Iris pigment epithelial cell (primary cell): ENCODE data around the gene G6PC2.
"Not testable (repeated sequence)": the region's sequence is repeated elsewhere in the genome, so short reads cannot be mapped to it uniquely, and the experiment has no call there.

Source experiments
- DNase-seq: peaks from one replicate; pipeline ENCODE4 v3.0.0-alpha.2; 2011; ENCODE audit warnings: low read depth

G6PC2 gene

GRCh38 chr2:168907940-168908662 lies 7.0 kb downstream of the G6PC2 start:
- no peak for DNase-seq

DNA sequence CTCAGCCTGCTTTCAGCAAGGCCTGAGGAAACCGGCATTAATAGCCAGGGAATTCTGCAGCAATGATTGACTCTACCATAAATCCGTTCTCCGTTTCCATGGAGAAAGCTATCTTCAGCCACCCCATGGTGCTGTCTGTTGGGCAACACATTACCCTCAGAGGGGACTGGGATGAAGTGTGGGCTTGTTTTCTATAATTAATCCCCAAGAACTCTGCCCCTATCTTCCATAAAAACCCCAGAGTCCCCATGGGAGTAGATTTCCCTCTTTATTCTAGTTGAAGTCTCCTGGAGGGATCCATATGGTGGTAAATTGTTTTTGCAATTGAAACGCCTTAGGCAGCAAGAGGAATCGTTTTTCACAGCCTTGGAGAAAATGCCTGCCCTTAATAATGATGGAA lies 9.2 kb downstream of the G6PC2 start:
- DNase-seq = no peak

DNA sequence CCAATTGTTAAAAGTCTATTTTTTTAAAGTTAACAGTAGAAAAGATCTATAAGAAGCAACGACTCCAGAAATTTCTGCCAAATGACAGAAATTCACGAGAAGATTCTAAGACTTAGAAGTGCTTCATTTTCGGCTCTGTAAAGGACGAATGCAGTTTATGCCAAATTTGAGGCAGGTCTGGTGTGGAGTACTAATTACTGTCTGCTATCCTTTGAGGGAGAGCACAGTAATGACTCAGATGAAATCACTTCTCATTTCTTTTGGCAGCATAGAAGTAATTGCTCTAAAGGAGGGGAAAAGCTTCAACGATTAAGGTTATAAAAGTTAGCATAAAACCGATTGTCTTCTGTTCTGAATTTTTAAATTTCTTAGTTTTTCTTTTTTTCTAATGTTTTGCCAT lies 11.4 kb downstream of the G6PC2 start:
- no peak for DNase-seq

- peak; percentile 16 for DNase-seq
Measured at GRCh38 chr2:168912901-168913369, 11.8 kb downstream of the G6PC2 start.

DNA sequence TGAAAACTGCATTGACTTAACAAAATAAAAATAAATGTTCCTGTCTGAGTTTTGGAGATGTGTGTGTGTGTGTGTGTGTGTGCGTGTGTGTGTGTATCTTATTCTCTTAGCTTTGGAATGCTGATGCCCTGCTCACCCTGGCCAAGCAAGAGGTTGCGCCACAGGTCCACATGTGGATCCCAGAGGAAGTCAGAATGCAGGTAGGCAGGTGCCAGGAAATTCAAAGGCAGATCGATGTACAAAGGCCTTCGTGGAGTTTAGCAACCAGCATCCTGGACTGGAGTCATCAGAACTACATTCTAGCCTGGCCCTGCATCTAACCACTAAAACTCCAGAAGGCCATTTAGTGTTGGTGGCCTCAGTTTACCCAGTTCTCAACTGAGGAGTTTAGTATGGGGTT lies 12.4 kb downstream of the G6PC2 start:
- DNase-seq = no peak

GRCh38 chr2:168915441-168916330 lies 14.6 kb downstream of the G6PC2 start:
- DNase-seq = no peak

- DNase-seq = no peak
Measured at GRCh38 chr2:168916331-168916675, 15.2 kb downstream of the G6PC2 start.

- peak; percentile 26 for DNase-seq
Measured at GRCh38 chr2:168920504-168921157, 19.5 kb downstream of the G6PC2 start.

- no peak for DNase-seq
Measured at GRCh38 chr2:168926621-168927386, 25.7 kb downstream of the G6PC2 start.

- no peak for DNase-seq
Measured at GRCh38 chr2:168928113-168928831, 27.2 kb downstream of the G6PC2 start.

GRCh38 chr2:168929031-168929430 lies 27.9 kb downstream of the G6PC2 start:
- no peak for DNase-seq

DNA sequence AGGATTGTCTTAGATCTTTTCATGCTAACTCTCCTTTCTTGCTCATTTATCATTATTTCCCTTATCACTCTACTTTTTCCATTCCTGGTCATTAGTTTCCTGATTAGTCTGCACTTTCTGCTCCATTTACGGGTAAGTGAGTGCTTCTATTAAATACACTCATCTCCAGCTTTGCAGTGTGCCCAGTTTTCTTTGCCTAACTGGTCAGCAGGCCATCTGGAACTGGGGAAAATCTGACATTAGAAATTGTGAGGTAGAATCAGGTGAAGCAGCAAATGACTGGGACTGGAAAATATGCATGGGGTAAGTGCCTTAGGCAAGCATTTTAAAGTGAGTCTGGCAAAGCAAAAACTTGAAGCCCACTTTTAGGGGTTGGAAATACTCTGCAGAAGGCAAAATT lies 29.2 kb downstream of the G6PC2 start:
- DNase-seq = no peak

GRCh38 chr2:168932174-168932573 lies 31.1 kb downstream of the G6PC2 start:
- not testable (repeated sequence) for DNase-seq

DNA sequence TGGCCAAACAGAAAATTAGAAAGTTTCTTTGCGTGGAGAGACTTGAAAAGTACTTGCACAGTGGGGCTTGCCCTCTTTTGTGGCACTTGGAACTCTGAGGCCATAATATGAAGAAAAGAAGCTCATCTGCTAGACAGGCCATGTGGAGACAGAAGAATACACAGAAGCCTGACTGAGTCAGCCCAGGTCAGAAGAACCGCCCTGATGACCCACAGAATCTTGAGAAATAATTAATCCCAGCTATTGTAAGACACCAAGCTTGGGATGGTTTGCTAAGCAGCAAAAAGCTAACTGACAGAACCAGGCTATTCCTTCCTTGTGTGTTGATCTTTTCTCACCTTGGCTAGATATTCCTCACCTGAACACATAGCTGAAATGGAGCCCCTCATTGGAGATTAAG lies 33.7 kb downstream of the G6PC2 start:
- peak; percentile 47 for DNase-seq

GRCh38 chr2:168935810-168936581 lies 34.9 kb downstream of the G6PC2 start:
- DNase-seq = peak; percentile 89

GRCh38 chr2:168939061-168939460 lies 38.0 kb downstream of the G6PC2 start:
- DNase-seq = no peak

DNA sequence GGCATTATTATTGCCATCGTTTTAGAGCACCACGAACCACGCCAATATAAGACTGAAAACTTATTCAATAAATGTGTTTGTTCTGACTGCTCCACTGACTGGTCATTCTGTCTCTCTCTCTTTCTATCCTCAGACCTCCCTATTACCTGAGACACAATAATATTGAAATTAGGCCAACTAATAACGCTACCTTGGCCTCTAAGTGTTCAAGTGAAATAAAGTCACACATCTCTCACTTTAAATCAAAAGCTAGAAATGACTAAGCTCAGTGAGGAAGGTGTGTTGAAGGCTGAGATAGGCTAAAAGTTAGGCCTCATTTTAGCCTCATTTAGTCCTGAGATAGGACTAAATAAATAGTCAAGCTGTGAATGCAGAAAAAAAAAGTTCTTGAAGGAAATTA lies 38.8 kb downstream of the G6PC2 start:
- DNase-seq = no peak

DNA sequence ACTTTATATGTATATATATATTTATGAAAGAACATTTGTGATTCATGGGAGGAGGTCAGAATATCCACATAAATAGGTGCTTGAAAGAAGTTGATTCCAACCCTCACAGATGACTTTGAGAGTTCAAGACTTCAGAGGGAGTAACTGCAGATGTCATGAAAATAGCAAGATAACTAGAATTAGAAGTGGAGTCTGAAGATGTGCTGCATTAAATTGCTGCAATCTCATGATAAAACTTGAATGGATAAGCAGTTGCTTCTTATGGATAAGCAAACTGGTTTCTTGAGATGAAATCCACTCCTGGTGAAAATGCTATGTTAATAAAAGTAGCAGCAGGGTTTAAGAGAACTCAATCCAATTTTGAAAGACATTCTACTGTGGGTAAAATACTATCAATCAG lies 40.2 kb downstream of the G6PC2 start:
- no peak for DNase-seq

DNA sequence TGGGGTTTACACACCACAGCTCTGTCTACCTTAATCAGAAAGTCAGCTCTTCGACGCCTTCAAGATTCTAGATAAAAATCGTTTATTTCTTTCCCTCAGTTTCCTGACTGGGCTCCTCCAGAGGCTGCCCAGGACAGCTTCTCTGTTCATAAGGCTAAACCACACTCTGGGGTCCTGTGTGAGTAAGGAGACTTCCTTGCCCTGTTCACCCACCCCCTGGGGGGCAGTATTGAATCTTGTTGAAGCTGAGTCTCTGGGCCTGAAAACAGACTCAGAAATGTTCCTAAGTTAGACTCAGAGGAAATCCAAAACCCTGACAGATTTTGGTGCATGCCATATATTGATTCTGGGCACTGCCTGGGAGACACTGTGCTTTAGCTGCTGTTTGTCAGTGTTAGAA lies 43.0 kb downstream of the G6PC2 start:
- no peak for DNase-seq

DNA sequence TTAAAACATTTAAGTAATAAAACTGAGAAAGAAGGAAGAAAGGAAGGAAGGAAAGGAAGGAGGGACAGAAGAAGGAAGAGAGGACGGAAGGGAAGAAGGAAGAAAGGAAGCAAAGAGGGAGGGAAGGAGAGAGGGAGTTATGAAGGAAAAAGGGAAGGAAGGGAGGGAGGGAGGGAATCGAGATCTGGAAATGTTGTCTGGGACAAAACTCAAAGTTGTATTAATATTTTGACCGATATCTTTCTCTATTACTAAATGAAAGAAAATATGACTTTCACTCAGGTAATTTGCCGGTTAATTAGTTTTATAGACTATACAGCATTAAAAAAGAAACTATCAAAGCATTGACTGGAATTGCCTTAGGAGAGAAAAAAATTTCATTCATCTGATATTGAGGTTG lies 44.4 kb downstream of the G6PC2 start:
- DNase-seq = no peak
